Measurements from ENCODE around the gene DYNLT2B.
"Not testable (repeated sequence)": the region's sequence is repeated elsewhere in the genome, so short reads cannot be mapped to it uniquely, and the experiment has no call there.

Gene DYNLT2B

DNA sequence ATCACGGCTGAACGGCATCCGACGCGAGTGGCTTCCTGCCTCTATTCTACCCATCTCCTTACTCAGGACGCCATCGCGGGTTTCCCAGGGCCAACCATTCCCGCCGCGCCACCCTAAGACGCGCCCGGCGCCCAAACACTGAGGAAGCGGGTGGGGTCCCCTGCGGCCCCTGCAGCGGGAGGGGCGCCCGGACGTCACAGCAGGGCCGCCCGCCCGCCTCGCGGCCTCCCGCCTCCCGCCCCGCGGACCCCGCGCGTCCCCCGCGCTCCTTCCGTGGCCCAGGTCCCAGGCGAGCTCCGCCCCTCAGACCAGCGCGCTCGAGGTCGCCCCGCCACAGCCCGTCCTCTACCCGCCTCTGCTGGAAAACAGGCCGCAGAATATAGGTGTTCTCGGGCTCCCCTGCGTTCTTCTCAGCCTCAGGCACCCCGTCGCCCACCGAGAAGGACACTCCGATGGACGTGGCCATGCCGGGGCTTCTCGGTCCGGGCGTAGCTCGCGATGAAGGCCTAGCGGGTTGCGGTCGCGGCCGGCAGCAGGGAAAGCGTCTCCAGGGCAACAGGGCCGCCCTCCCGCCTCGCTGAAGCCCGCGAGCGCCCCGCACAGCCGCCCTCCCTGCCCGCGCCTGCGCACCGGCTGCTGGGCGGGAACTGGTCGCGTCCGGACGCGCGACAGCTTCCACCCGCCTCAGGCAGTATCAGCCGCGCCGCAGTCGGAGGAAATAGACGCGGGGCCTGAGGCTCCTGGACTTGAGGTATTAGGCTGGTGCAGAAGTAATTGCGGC is at the start of gene DYNLT2B:
Gene DYNLT2B, minus strand, starts transcription at position 554 of the 781 bp plus-strand sequence. Its CDS starts 88 bp downstream, at position 466.
- DNase-seq = peak; percentile 83

DNA sequence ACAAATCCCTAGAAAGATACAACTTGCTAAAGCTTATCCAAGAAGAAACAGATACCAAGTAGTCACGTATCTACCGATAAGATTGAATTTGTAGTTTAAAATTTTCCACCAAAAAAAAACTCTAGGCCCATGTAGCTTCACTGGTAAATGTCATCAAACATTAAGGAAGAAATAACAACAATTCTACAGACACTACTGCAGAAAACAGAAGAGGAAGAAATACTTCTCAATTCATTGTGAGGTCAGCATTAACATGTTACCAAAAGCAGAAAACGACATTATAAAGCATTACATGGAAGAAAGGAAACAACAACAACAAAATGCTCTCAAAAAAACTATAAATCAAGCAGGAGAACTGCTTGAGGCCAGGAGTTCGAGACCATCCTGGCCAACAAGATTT is 47.7 kb upstream of the DYNLT2B start:
- DNase-seq = no peak

- no peak for DNase-seq
Measured at GRCh38 chr3:196360586-196360985, 42.5 kb upstream of the DYNLT2B start.

DNA sequence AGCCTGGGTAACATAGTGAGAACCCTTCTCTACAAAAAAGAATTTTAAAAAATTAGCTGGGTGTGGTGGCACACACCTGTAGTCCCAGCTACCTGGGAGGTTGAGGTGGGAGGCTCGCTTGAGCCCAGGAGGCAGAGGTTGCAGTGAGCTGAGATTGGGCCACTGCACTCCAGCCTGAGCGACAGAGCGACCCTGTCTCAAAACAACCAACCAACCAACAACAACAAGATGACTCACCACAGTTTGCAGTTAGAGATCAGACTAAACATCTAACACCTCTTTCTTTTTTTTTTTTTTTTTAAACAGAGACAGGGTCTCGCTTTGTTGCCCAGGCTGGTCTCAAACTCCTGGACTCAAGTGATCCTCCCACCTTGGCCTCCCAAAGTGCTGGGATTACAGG is 40.5 kb upstream of the DYNLT2B start:
- not testable (repeated sequence) for DNase-seq

DNA sequence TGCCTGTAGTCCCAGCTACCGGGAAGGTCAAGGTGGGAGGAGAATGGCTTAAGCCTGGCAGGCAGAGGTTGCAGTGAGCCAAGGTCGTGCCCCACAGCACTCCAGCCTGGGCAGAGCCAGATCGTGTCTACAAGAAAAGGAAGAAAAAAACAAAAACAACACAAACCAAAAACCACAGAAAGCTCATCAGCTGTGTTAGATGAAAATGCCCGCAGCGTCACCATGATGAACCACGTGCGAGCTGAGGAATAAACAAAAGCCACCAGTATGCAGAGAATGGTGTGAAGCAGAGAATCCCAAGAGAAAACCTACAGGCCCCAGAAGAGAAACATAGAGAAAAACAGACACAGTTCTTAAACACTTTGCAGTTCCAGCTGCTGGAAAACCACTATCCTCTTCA is 39.9 kb upstream of the DYNLT2B start:
- no peak for DNase-seq

- no peak for DNase-seq
Measured at GRCh38 chr3:196356556-196356955, 38.5 kb upstream of the DYNLT2B start.

DNA sequence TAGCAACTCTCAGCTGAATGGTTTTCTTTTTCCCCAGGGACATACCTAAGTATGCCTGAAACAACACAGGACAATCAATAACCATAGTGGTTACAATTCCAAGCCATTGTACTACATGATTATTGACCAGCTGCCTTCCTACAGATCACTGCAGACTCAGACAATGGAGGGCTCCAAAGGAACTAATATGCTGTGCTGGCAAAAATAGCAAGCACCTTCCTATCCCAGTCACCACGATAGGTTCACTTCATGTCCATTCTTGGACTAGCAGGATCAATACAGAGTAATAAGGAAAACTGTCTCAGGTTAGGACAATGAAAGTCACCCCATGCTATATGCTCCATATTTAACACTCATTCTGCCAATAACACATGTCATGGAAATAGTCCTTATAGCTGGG is 37.6 kb upstream of the DYNLT2B start:
- DNase-seq = no peak

GRCh38 chr3:196354132-196354531 is 36.1 kb upstream of the DYNLT2B start:
- no peak for DNase-seq

- DNase-seq = no peak
Measured at GRCh38 chr3:196351541-196351940, 33.5 kb upstream of the DYNLT2B start.

GRCh38 chr3:196350067-196350466 is 32.0 kb upstream of the DYNLT2B start:
- no peak for DNase-seq

GRCh38 chr3:196348698-196349097 is 30.7 kb upstream of the DYNLT2B start:
- no peak for DNase-seq

DNA sequence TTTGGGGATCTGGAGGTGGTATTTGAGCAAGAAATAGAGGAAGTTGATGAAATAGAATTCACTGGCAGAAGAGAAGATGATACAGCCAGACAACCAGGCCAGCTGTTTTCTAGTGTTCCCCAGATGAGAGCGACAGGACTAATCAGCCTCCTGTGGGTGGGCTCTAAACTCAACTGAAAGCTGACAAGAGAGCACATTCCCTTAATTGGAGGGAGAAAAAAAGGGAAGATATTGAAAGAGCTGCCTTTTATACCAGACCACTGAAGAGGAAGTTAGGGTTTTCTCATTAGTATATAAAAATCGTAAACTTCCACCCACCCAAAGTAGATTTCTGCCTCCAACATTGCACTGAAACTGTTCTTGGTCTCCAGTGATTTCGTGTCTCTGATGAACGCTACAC is 26.6 kb upstream of the DYNLT2B start:
- DNase-seq = no peak

GRCh38 chr3:196343917-196344316 is 25.9 kb upstream of the DYNLT2B start:
- DNase-seq = not testable (repeated sequence)

DNA sequence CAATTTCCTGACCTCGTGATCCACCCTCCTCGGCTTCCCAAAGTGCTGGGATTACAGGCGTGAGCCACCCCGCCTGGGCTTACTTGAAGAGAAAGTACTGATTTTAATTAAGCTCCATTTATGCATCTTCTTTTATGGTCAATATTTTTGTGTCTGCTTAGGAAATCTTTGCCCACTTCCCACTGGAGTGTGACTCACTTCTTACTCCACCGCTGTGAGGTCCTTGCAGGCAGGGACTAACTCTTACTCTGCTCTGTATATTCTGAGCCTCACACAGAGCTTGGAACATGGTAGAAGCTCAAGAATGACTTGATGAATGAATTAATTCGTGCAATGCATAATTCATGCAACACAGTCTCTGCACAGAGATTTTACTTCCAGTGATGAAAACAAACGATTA is 23.1 kb upstream of the DYNLT2B start:
- DNase-seq = no peak

GRCh38 chr3:196340466-196340865 is 22.4 kb upstream of the DYNLT2B start:
- DNase-seq = no peak

- no peak for DNase-seq
Measured at GRCh38 chr3:196339493-196340254, 21.6 kb upstream of the DYNLT2B start.

- no peak for DNase-seq
Measured at GRCh38 chr3:196339044-196339443, 21.0 kb upstream of the DYNLT2B start.

DNA sequence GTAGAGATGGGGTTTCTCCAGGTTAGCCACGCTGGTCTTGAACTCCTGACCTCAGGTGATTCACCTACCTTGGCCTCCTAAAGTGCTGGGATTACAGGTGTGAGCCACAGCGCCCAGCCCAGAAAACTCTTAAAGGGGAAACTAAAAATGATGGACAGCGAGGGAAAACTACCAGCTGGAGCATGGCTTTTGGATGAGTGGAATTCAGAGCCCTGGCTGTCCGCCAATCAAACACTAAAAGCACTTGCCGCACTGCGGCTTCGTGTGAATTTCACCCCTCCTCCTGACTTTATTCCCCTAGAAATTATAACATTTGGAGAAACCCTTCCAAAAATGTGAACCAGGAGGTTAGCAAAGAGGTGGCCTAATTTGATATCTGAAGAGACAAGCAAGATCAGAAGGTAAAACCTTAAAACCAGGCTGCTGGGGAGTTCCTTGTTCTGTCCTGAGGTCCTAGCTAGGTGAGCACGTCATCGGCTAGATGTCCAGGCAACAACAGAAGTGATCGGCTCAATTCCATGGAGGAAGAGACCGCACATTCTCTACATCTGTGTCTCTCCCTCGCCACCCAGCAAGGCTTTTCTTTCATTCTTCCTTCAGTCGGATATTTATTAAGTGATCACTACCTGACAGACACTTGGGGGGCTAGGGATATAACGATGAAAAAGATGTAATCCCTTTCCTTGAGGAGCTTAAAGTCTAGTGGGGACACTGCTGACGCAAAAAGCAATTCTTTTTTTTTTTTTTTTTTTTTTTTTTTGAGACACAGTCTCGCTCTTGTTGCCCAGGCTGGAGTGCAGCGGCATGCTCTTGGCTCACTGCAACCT is 18.5 kb upstream of the DYNLT2B start:
- no peak for DNase-seq

DNA sequence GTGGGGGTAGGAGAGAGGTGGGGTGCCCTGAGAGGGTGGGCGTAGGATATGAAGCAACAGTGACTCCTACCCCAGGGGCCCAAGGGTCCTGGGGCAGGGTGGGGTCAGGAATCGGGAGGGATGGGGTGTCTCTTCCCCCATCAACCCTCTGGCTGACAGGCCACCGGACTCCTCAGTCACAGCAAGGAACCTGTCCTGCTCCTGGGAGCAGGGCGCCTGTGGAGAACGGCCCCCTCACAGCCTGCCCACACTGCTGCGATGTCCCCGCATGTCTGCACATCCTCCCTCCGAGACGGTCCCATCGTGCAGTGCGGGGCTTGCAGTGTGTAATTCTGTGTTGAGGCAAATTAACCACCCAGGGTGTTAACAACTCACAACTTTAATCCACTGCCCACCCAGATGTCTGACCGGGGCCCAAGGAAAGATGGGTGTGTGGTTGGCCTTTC is 17.5 kb upstream of the DYNLT2B start:
- DNase-seq = no peak

- DNase-seq = no peak
Measured at GRCh38 chr3:196334982-196335381, 16.9 kb upstream of the DYNLT2B start.

DNA sequence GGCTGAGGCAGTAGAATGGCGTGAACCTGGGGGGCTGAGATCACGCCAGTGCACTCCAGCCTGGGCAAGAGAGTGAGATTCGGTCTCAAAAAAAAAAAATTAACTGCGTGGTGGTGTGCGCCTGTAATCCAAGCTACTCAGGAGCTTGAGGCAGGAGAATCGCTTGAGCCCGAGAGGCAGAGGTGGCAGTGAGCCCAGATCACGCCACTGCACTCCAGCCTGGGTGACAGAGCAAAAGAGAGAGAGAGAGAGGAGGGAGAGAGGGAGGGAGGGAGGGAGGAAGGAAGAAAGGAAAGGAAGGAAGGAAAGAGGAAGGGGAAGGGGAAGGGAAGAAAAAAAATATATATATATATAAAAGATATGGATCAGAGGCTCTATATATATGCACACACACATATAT is 14.1 kb upstream of the DYNLT2B start:
- DNase-seq = no peak

GRCh38 chr3:196327405-196327804 is 9.4 kb upstream of the DYNLT2B start:
- DNase-seq = no peak

DNA sequence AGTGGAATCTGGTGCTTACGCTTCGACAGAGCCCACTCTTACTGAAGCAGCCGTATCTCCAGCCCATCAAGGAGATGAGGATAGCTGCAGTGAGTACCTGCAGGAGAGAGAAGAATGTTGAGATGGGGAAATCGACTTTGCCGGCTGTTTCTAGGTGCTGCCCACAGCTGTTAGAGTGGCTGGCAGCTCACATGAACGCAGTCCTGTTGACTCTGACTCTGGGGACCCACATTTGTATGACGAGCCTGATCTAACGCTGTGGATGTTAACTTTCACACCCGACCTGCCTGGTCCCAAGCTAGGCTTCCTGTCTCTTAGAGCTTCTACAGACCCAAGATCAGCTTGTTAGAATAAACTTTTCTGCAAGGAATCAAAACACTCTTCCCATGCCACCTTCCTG is 8.9 kb upstream of the DYNLT2B start:
- DNase-seq = no peak

All from activated effector memory CD4-positive, alpha-beta T cell treated with Interleukin-2 at 50 U/mL for 16 hours (primary cell).